GM12892 (cell line): ENCODE results near the gene LRRC8C.
"Not testable (repeated sequence)": the region's sequence is repeated elsewhere in the genome, so short reads cannot be mapped to it uniquely, and the experiment has no call there.

ENCODE experiments used
- POLR2A ChIP-seq: IDR thresholded peaks from 2 replicates; pipeline ENCODE4 v1.6.1; 2011; ENCODE audit warnings: low read depth, low read length, control low read depth
- POLR2AphosphoS5 ChIP-seq: IDR thresholded peaks from 2 replicates; pipeline ENCODE4 v1.6.1; 2011; ENCODE audit warnings: low read depth, low read length, control low read depth

DNA sequence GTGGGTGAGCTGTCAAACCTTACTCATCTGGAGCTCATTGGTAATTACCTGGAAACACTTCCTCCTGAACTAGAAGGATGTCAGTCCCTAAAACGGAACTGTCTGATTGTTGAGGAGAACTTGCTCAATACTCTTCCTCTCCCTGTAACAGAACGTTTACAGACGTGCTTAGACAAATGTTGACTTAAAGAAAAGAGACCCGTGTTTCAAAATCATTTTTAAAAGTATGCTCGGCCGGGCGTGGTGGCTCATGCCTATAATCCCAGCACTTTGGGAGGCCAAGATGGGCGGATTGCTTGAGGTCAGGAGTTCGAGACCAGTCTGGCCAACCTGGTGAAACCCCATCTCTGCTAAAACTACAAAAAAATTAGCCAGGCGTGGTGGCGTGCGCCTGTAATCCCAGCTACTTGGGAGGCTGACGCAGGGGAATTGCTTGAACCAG lies 40.0 kb upstream of the LRRC8C start:
- TF ChIP-seq POLR2A, POLR2AphosphoS5: not testable (repeated sequence)
